Endothelial cell of umbilical vein (primary cell): ENCODE results near the gene ECD. TPM values are rescaled to one million over a fixed set of nuclear protein-coding genes. Genes with fewer than 3 reads are reported as not detected.

Source experiments
- BruUV-seq: library from RNA; stranded (reverse); fragments of 400-500 nt; replicated peaks from 2 replicates; lab custom pipeline; 2021; lab: Mats Ljungman, UMichigan
- CTCF ChIA-PET: fragments of 300-600, 350-600 bp; sonication (Branson Sonifier 250); formaldehyde crosslinking; loops from one replicate; lab custom pipeline; 2021; ENCODE audit warnings: antibody characterized with exemption, inconsistent platforms; lab: Charles Lee
- POLR2A ChIA-PET: fragments of 300-600, 350-600 bp; sonication (Branson Sonifier 250); formaldehyde crosslinking; loops from one replicate; lab custom pipeline; 2021; ENCODE audit warnings: antibody characterized with exemption, inconsistent platforms; lab: Charles Lee
- DNase-seq: peaks from one replicate; pipeline ENCODE4 v3.0.0-alpha.2; 2011; ENCODE audit warnings: low read depth, low spot score
- FAIRE-seq: peaks from 2 replicates; lab custom pipeline; 2011; peaks lifted over from hg19 to GRCh38; lab: Jason Lieb, UNC
- H2AFZ ChIP-seq: 2 replicates; pipeline ENCODE4 v1.6.0; 2012; ENCODE audit warnings: low read depth, low read length, control low read depth, inconsistent platforms
- H3K27ac ChIP-seq: 2 replicates; pipeline ENCODE4 v1.5.1; 2011; ENCODE audit warnings: low read depth, mild to moderate bottlenecking, control low read depth, low read length, moderate library complexity; ENCODE audit not compliant: insufficient read depth
- H3K27me3 ChIP-seq, 2 experiments: 2 replicates each; pipeline versions ENCODE4 v1.6.0 to v1.6.1; 2011; ENCODE audit warnings: low read length in 2 of 2, mixed read lengths in 1 of 2; ENCODE audit not compliant: control insufficient read depth in 2 of 2, insufficient read depth in 2 of 2
- H3K36me3 ChIP-seq, 2 experiments: 2 replicates in 1 of 2; 3 replicates in 1 of 2; pipeline ENCODE4 v1.5.1; 2011; ENCODE audit warnings: low read length in 2 of 2, mild to moderate bottlenecking in 1 of 2, moderate library complexity in 1 of 2; ENCODE audit not compliant: control insufficient read depth in 2 of 2, insufficient read depth in 2 of 2; ENCODE audit errors: extremely low read depth in 1 of 2
- H3K4me1 ChIP-seq: 3 replicates; pipeline ENCODE4 v1.5.1; 2011; ENCODE audit warnings: mild to moderate bottlenecking, low read length; ENCODE audit not compliant: control insufficient read depth, insufficient read depth; ENCODE audit errors: extremely low read depth
- H3K4me2 ChIP-seq: 2 replicates; pipeline ENCODE4 v1.6.1; 2011; ENCODE audit warnings: low read length, control low read depth, mixed read lengths; ENCODE audit not compliant: insufficient read depth
- H3K4me3 ChIP-seq, 3 experiments: fragments of 200-600 bp in 1 of 3; sonication (generic), shearing (Covaris generic) in 1 of 3; replicated peaks in 1 of 3; 2 replicates each; pipeline ENCODE4 v1.5.1; 2011 to 2016; ENCODE audit warnings: control low read depth in 3 of 3, low read length in 3 of 3, mild to moderate bottlenecking in 2 of 3, inconsistent platforms in 1 of 3, low read depth in 1 of 3, moderate library complexity in 1 of 3; ENCODE audit not compliant: insufficient read depth in 1 of 3
- H3K79me2 ChIP-seq: 2 replicates; pipeline ENCODE4 v1.6.0; 2012; ENCODE audit warnings: low read length, inconsistent platforms; ENCODE audit not compliant: control insufficient read depth, insufficient read depth
- H3K9ac ChIP-seq: replicated peaks from 2 replicates; pipeline ENCODE3; 2011; ENCODE audit warnings: low read length, control low read depth; ENCODE audit not compliant: insufficient read depth; ENCODE audit errors: extremely low read depth
- H3K9me1 ChIP-seq: replicated peaks from 3 replicates; pipeline ENCODE4 v1.6.0; 2011; ENCODE audit warnings: mild to moderate bottlenecking, low read length; ENCODE audit not compliant: control insufficient read depth, insufficient read depth; ENCODE audit errors: extremely low read depth
- H3K9me3 ChIP-seq: replicated peaks from 2 replicates; pipeline ENCODE4 v1.5.1; 2012; ENCODE audit warnings: low read length, inconsistent platforms; ENCODE audit not compliant: control insufficient read depth, insufficient read depth
- H4K20me1 ChIP-seq: replicated peaks from 2 replicates; pipeline ENCODE3; 2011; ENCODE audit warnings: mild to moderate bottlenecking, low read length; ENCODE audit not compliant: control insufficient read depth, insufficient read depth; ENCODE audit errors: extremely low read depth
- FOS ChIP-seq: IDR thresholded peaks from 2 replicates; pipeline ENCODE4 v1.6.1; 2011; ENCODE audit warnings: mild to moderate bottlenecking, low read length, moderate library complexity, borderline replicate concordance; ENCODE audit not compliant: insufficient read depth
- GATA2 ChIP-seq: IDR thresholded peaks from 2 replicates; pipeline ENCODE4 v1.7.0; 2011; ENCODE audit warnings: low read depth, mild to moderate bottlenecking, moderate library complexity, mixed read lengths, low read length; ENCODE audit not compliant: insufficient read length, insufficient read depth
- JUN ChIP-seq: IDR thresholded peaks from 2 replicates; pipeline ENCODE4 v1.6.1; 2011; ENCODE audit warnings: borderline replicate concordance, low read depth; ENCODE audit not compliant: insufficient read length, insufficient read depth
- POLR2A ChIP-seq: IDR thresholded peaks from 2 replicates; pipeline ENCODE4 v1.6.1; 2012; ENCODE audit warnings: low read depth, mild to moderate bottlenecking, control low read depth, low read length
- POLR2AphosphoS5 ChIP-seq: IDR thresholded peaks from 2 replicates; pipeline ENCODE4 v1.6.1; 2012; ENCODE audit warnings: low read depth, mild to moderate bottlenecking, control low read depth, low read length, moderate library complexity; ENCODE audit not compliant: insufficient read depth
- dilution Hi-C: fragments of 300-500 bp; cut with MboI; formaldehyde crosslinking; loops from one replicate; pipeline ENCODE4 v1.15.0; 2019; ENCODE audit warnings: low sequenced_read_pairs; ENCODE audit not compliant: extremely low pct_ligation_motif_present
- intact Hi-C: fragments of 100-400 bp; cut with micrococcal nuclease; formaldehyde crosslinking; loops from one replicate; pipeline ENCODE4 v1.10.0; 2022
- polyA plus RNA-seq, 4 experiments: library from polyadenylated mRNA; depleted of rRNA in 3 of 4; stranded (reverse) in 3 of 4; unstranded in 1 of 4; fragments of >200 nt; gene quantifications; 2 replicates each; pipeline versions ENCODE4 v1.2.1 to v1.2.3, GENCODE V29; 2011 to 2012; ENCODE audit warnings: missing spikeins in 1 of 4
- total RNA-seq: library from RNA; stranded (reverse); gene quantifications from 2 replicates; pipeline ENCODE4 v1.2.3, GENCODE V29; 2021
- TF ChIP-seq, protein P1 (sequence below), 2 donors: IDR thresholded peaks; 1 replicate in 1 of 2; 2 replicates in 1 of 2; pipeline ENCODE4 v1.5.1; 2011; ENCODE audit warnings: low read length in 2 of 2, mild to moderate bottlenecking in 2 of 2, moderate library complexity in 2 of 2, control low read depth in 1 of 2, inconsistent platforms in 1 of 2, low read depth in 1 of 2; ENCODE audit not compliant: insufficient read depth in 1 of 2; ENCODE audit errors: extremely low read depth in 1 of 2
- TF ChIP-seq, protein P2 (sequence below): IDR thresholded peaks from 2 replicates; pipeline ENCODE4 v1.6.1; 2011; ENCODE audit not compliant: insufficient read depth, insufficient read length

Gene ECD
- total and polyA plus RNA-seq, 2 donors (not counting 3 experiments of a cell fraction or from before 2014, with no cell fraction given), result 27.2 to 32.3 TPM

DNA sequence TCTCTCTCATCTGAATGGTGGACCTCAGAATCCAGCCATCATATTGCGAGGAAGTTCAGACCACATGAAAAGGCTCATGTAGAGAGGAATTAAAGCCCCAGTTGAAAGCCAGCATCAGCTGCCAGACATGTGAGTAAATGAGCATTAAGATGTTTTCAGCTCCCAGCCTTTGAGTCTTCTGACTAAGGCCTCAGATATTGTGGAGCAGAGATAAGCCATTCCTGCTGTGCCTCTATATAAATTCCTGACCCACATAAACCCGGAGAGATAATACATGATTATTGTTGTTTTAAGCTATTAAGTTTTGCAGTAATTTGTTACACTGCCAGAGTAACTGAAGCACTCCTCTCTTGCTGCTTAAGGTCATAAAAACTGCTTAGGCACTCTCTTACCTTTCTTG is 14.8 kb upstream of the ECD start:
- FAIRE-seq (peak; percentile 60), DNase-seq (peak; percentile 36)
- dilution Hi-C loops, result no loop called here
- no peaks in the 10 kb centered on the region for H3K36me3 ChIP-seq
- TF ChIP-seq GATA2 (peak; percentile 30), JUN (no peak)
- TF ChIP-seq, protein P1, sequence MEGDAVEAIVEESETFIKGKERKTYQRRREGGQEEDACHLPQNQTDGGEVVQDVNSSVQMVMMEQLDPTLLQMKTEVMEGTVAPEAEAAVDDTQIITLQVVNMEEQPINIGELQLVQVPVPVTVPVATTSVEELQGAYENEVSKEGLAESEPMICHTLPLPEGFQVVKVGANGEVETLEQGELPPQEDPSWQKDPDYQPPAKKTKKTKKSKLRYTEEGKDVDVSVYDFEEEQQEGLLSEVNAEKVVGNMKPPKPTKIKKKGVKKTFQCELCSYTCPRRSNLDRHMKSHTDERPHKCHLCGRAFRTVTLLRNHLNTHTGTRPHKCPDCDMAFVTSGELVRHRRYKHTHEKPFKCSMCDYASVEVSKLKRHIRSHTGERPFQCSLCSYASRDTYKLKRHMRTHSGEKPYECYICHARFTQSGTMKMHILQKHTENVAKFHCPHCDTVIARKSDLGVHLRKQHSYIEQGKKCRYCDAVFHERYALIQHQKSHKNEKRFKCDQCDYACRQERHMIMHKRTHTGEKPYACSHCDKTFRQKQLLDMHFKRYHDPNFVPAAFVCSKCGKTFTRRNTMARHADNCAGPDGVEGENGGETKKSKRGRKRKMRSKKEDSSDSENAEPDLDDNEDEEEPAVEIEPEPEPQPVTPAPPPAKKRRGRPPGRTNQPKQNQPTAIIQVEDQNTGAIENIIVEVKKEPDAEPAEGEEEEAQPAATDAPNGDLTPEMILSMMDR (IDR thresholded peaks at IDR 0.05; ENCODE audit: extremely low read depth in 1 of 2, insufficient read depth in 1 of 2, low read depth in 1 of 2, low read length in 2 of 2), result no peak
- no peaks in the 10 kb centered on the region for H3K9me1 ChIP-seq
- peak overlapping the region; percentile 59 for H2AFZ ChIP-seq
- peaks cover 15% of the 10 kb centered on the region for H3K4me1 ChIP-seq
- no peak overlapping the region for H3K4me2 ChIP-seq
- H3K4me3 ChIP-seq, result no peak overlapping the region
- H3K27me3 ChIP-seq, result no peaks in the 10 kb centered on the region
- no TSS peak for BruUV-seq
- no peaks in the 10 kb centered on the region for H3K9me3 ChIP-seq
- POLR2A ChIA-PET, result interaction anchor here (0.6 kb wide), 1 partner anchor 105 kb away, joined by 3 read pairs; no protein-coding TSS in a partner anchor
- intact Hi-C loops, result no loop called here
- H3K79me2 ChIP-seq, result no peaks in the 10 kb centered on the region
- no peaks in the 10 kb centered on the region for H4K20me1 ChIP-seq
- CTCF ChIA-PET, result no interaction called here
- H3K9ac ChIP-seq, result no peak overlapping the region
- H3K27ac ChIP-seq, result peak overlapping the region; percentile 41

DNA sequence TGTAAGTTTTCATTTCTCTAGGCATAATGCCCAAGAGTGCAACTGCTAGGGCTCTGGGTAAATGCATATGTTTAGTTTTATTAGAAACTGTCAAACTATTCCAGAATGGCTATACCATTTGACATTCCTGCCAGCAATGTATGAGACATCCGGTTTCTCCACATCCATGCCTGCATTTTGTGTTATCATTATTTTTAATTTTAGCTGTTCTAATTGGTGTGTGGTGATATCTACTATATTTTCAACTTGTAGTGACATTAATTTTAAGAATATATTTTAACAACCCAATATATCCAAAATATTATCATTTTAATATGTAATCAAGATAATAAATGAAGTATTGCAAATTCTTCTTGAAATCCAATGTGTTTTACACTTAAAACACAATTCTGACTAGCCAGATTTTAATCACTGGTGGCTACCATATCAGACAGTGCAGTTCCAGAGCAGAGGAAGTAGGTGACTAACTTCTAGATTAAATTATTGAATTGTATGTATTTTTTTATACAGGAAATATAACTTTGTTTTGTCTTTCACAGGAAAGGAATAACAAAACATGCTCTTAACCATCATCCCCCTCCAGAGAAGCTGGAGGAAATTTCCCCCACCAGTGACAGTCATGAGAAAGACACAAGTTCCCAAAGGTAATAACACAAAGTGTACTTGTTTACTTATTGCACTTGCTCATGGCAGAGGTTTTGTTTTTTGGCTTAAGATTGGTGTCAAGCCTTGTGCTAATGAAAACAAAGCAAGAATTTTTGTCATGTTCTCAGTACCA is 6.5 kb upstream of the ECD start:
- POLR2A ChIA-PET, result no interaction called here
- no peaks in the 10 kb centered on the region for H3K27me3 ChIP-seq
- no peaks in the 10 kb centered on the region for H3K79me2 ChIP-seq
- peak; percentile 33 for FAIRE-seq
- no peaks in the 10 kb centered on the region for H3K36me3 ChIP-seq
- peak; percentile 63 for DNase-seq
- BruUV-seq, result no TSS peak
- peak overlapping the region in 1 of 3 experiments; percentile 6 for H3K4me3 ChIP-seq
- dilution Hi-C loops, result no loop called here
- H3K9ac ChIP-seq, result no peak overlapping the region
- H3K9me3 ChIP-seq, result no peaks in the 10 kb centered on the region
- peak overlapping the region; percentile 72 for H3K27ac ChIP-seq
- H3K4me1 ChIP-seq, result peaks cover 14% of the 10 kb centered on the region
- peak overlapping the region; percentile 32 for H2AFZ ChIP-seq
- H4K20me1 ChIP-seq, result no peaks in the 10 kb centered on the region
- TF ChIP-seq POLR2A, result no peak
- TF ChIP-seq, protein P2, sequence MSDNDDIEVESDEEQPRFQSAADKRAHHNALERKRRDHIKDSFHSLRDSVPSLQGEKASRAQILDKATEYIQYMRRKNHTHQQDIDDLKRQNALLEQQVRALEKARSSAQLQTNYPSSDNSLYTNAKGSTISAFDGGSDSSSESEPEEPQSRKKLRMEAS, result no peak
- peak; percentile 60 for TF ChIP-seq GATA2
- peak; percentile 49 for TF ChIP-seq FOS
- peak; percentile 25 for TF ChIP-seq POLR2AphosphoS5
- H3K9me1 ChIP-seq, result no peaks in the 10 kb centered on the region
- peak overlapping the region; percentile 78 for H3K4me2 ChIP-seq
- CTCF ChIA-PET, result interaction anchor here (0.9 kb wide), 1 partner anchor 78 kb away, joined by 3 read pairs; the partner anchor contains the start of gene P4HA1
- intact Hi-C loops, result no loop called here
